CD4-positive, alpha-beta T cell treated with Interferon gamma for 1 hour (primary cell): ENCODE measurements around the gene USP25.

Experiments
- DNase-seq: peaks from one replicate; pipeline ENCODE4 v3.0.0-alpha.2; 2020

Gene USP25

DNA sequence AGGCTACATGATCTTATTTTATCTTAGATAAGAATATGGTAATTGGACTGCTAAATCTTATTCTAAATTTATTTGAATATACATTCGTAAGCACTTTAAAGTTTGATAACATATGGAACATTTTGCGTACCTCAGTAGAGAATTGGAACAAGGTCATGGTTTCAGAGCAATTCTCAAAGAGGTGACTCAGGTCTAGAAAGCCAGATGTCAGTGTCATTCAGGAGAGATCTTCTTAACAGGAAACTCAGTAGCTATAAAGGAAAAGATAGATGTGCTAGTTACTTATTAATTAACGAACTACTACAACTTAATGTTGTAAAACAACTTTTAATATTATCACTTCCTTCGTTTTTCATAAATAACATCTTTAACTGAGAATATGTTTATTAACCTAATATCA lies 142.5 kb downstream of the USP25 start:
- no peak for DNase-seq

DNA sequence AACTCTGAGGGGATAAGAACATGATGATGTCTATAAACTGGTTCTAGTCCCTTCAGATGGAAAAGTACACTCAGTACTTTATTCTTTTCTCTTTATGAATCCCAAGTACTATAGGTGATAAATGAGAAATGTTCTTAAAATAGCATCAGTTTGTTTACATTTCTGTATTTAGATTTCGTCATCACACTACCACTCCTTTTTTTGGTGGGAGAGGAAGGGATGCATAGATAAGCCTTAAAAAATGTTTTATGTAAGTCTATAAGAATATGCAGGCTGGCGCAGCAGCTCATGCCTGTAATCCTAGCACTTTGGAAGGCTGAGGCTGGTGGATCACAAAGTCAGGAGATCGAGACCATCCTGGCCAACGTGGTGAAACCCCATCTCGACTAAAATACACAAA lies 144.8 kb downstream of the USP25 start:
- DNase-seq, result no peak

DNA sequence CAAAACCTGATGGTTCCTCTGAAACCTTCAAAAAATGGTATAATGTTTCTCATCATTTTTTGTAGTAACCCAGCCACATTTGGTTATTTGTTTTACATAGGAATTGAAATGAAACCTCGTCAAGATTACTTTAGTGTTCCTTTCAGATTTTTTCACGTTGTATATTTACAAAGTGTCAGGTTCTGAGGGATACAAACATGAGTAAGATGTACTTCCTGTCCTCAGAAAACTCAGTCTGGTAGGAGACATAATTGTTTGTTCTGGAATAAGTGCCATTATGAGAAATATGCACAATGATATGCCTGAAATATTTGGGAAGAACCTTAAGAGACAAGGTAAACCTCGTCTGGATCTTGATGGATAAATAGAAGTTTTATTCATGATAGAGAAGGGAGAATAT lies 145.5 kb downstream of the USP25 start:
- DNase-seq, result no peak

GRCh38 chr21:15893902-15894301 lies 164.1 kb downstream of the USP25 start:
- no peak for DNase-seq

DNA sequence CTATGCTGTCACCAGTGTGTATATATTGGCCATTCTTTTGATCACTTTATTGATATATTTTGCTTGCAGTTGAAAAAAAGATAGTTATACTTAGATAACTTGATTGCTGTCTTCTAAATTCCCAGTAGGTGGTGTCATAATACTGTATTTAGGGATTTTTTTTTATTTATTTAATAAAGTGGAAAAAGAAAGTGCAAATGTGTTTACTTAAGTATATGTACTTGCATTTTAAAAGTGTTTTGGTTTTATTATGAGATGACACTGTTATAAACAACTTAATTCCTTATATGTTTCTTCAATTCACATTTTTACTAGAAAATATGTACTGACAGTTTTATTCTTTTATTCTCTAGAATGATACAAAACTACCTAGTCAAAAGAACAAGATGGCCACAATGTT lies 164.8 kb downstream of the USP25 start:
- no peak for DNase-seq

- no peak for DNase-seq
These were observed 165.6 kb downstream of the USP25 start for GRCh38 chr21:15895142-15896106.

GRCh38 chr21:15896501-15896900 lies 166.7 kb downstream of the USP25 start:
- no peak for DNase-seq

DNA sequence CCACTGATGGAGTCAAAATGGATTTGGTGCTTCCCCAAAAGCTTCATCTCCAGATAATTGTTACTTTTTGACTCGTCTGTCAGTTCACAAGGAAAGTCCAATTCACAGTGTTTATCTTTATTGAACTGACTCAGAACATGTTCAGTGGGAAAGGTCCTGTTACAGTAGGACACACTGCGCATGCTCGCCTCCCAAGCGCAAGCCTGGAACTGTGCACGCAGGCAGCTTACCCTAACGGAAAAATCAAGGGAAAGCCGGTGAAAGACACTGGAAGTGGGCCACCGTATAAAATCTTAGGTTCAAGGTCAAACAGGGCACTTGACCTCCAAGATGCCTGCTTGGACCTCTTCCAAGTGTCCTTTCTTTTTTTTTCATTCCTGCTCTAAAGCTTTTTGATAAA lies 174.6 kb downstream of the USP25 start:
- no peak for DNase-seq

- DNase-seq, result no peak
These were observed 178.4 kb downstream of the USP25 start for GRCh38 chr21:15908187-15908586.

DNA sequence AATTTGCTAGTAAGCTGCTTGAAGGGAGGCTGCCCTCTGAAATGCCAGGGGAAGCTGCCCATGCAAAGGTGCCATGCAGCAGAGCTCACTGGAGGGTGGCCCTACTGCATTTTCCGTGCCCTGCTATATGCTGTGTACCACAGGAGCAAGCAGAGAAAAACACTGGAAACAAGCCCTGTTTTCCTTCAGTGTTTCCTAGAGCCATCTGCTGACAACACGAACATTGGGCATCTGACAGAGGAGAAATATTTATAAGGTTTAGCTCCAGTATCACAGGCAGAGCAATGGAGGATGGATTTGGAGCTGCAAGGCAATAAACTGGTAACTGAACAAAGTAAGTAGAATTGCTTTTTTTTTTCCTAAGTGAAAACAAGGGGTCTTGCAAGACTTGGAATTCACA lies 198.4 kb downstream of the USP25 start:
- no peak for DNase-seq

GRCh38 chr21:15928686-15929425 lies 199.1 kb downstream of the USP25 start:
- no peak for DNase-seq

GRCh38 chr21:15929536-15929935 lies 199.8 kb downstream of the USP25 start:
- DNase-seq, result no peak
